ENCODE measurements around the gene MLX. TPM values are rescaled to one million over a fixed set of nuclear protein-coding genes. Genes with fewer than 3 reads are reported as not detected.

The MLX gene
- total RNA-seq, 1 donor from 2014 or later = 25.1 TPM

Other genes with a start within 250 kb of the MLX start
- 25.1 TPM for gene STAT3, start 178.7 kb upstream of the MLX start, total RNA-seq
- gene CAVIN1, start 143.8 kb upstream of the MLX start, total RNA-seq = 7.8 TPM
- gene ATP6V0A1, start 108.2 kb upstream of the MLX start, total RNA-seq = 263 TPM
- 8.6 TPM for gene NAGLU, start 30.9 kb upstream of the MLX start, total RNA-seq
- gene HSD17B1, start 14.2 kb upstream of the MLX start, total RNA-seq = 0.62 TPM
- 3.6 TPM for gene COASY, start 5.0 kb upstream of the MLX start, total RNA-seq
- 6.6 TPM for gene PSMC3IP, start 10.6 kb downstream of the MLX start, total RNA-seq
- 54.9 TPM for gene RETREG3, start 42.3 kb downstream of the MLX start, total RNA-seq
- 10.3 TPM for gene TUBG1, start 42.6 kb downstream of the MLX start, total RNA-seq
- 9.4 TPM for gene TUBG2, start 92.2 kb downstream of the MLX start, total RNA-seq
- 2.8 TPM for gene PLEKHH3, start 109.9 kb downstream of the MLX start, total RNA-seq
- 0.47 TPM for gene CCR10, start 114.7 kb downstream of the MLX start, total RNA-seq
- gene CNTNAP1, start 115.4 kb downstream of the MLX start, total RNA-seq = 7.5 TPM
- gene EZH1, start 177.9 kb downstream of the MLX start, total RNA-seq = 23.2 TPM
- 14.3 TPM for gene RAMP2, start 194.1 kb downstream of the MLX start, total RNA-seq
- gene VPS25, start 206.3 kb downstream of the MLX start, total RNA-seq = 24.5 TPM
- 0.31 TPM for gene WNK4, start 213.5 kb downstream of the MLX start, total RNA-seq
- 61.8 TPM for gene COA3, start 231.6 kb downstream of the MLX start, total RNA-seq
- gene CNTD1, start 231.8 kb downstream of the MLX start, total RNA-seq = 0.47 TPM

All from occipital lobe (tissue), 1 donor.